DND-41 (cell line): ENCODE measurements around the gene NFKB2.

Experiments used
- ATAC-seq: fragments of 200-7000 bp; cut with Tn5 transposase; 3 replicates; pipeline ENCODE4 v1.9.1; 2021; ENCODE audit warnings: low read depth; ENCODE audit not compliant: insufficient read depth
- DNase-seq: peaks from one replicate; pipeline ENCODE4 v3.0.0-alpha.2; 2020
- H2AFZ ChIP-seq: 2 replicates; pipeline ENCODE4 v1.6.0; 2012; ENCODE audit warnings: low read depth, low read length
- H3K27ac ChIP-seq: 2 replicates; pipeline ENCODE4 v1.5.1; 2012; ENCODE audit warnings: low read length, inconsistent platforms
- H3K27me3 ChIP-seq: fragments of 200-600 bp; sonication (generic); 2 replicates; pipeline ENCODE4 v1.6.0; 2012; ENCODE audit warnings: low read length, mild to moderate bottlenecking, inconsistent platforms; ENCODE audit not compliant: insufficient read depth, poor library complexity
- H3K36me3 ChIP-seq: 2 replicates; pipeline ENCODE4 v1.5.1; 2012; ENCODE audit warnings: low read length, inconsistent platforms; ENCODE audit not compliant: insufficient read depth
- H3K4me1 ChIP-seq: 2 replicates; pipeline ENCODE4 v1.5.1; 2012; ENCODE audit warnings: mild to moderate bottlenecking, low read length; ENCODE audit not compliant: insufficient read depth
- H3K4me2 ChIP-seq: 2 replicates; pipeline ENCODE4 v1.6.0; 2012; ENCODE audit warnings: mild to moderate bottlenecking, moderate library complexity, low read length, inconsistent platforms; ENCODE audit not compliant: insufficient read depth
- H3K4me3 ChIP-seq, 2 experiments: fragments of 200-600 bp in 1 of 2; shearing (Covaris generic) in 1 of 2; 2 replicates each; pipeline ENCODE4 v1.5.1; 2012 to 2016; ENCODE audit warnings: inconsistent platforms in 2 of 2, low read length in 2 of 2, mild to moderate bottlenecking in 2 of 2, low read depth in 1 of 2, moderate library complexity in 1 of 2
- H3K79me2 ChIP-seq: 2 replicates; pipeline ENCODE4 v1.6.0; 2012; ENCODE audit warnings: low read length, inconsistent platforms; ENCODE audit not compliant: insufficient read depth
- H3K9ac ChIP-seq: 2 replicates; pipeline ENCODE4 v1.6.0; 2012; ENCODE audit warnings: low read depth, mild to moderate bottlenecking, inconsistent platforms, low read length, moderate library complexity
- H3K9me3 ChIP-seq: 2 replicates; pipeline ENCODE4 v1.5.1; 2012; ENCODE audit warnings: low read length, moderate library complexity, mild to moderate bottlenecking, inconsistent platforms; ENCODE audit not compliant: insufficient read depth, severe bottlenecking
- H4K20me1 ChIP-seq: 2 replicates; pipeline ENCODE4 v1.6.0; 2012; ENCODE audit warnings: low read length; ENCODE audit not compliant: insufficient read depth
- CTCF ChIP-seq: IDR thresholded peaks from 2 replicates; pipeline ENCODE4 v1.5.1; 2012; ENCODE audit warnings: borderline replicate concordance, low read length, moderate library complexity, mild to moderate bottlenecking; ENCODE audit not compliant: poor library complexity, severe bottlenecking; ENCODE audit errors: extremely low read depth
- EZH2 ChIP-seq: IDR thresholded peaks from 3 replicates; pipeline ENCODE4 v1.6.1; 2012; ENCODE audit warnings: borderline replicate concordance, low read depth, mild to moderate bottlenecking, moderate library complexity, low read length, inconsistent platforms; ENCODE audit not compliant: severe bottlenecking

NFKB2 gene

GRCh38 chr10:102432162-102432950 lies 36.9 kb downstream of the NFKB2 start, which contains the start of gene CUEDC2:
TSS of gene CUEDC2 (minus strand) at chr10:102432574. CDS start at chr10:102425188, 7,386 bp downstream.
- no peaks in the 10 kb centered on the region for H3K9me3 ChIP-seq
- peaks cover 55% of the 10 kb centered on the region for H3K4me1 ChIP-seq
- H3K36me3 ChIP-seq, result peaks cover 5% of the 10 kb centered on the region
- H2AFZ ChIP-seq, result peak within 1 kb of the TSS; percentile 93
- DNase-seq (peak; percentile 98), ATAC-seq (peak; percentile 85)
- H3K4me2 ChIP-seq, result peak within 1 kb of the TSS; percentile 97
- no peaks in the 10 kb centered on the region; the same call in 1 of the 2 replicates for H4K20me1 ChIP-seq
- H3K27ac ChIP-seq, result peak within 1 kb of the TSS; percentile 92
- peak within 1 kb of the TSS; percentile 61 to 96 for H3K4me3 ChIP-seq
- H3K9ac ChIP-seq, result peak within 1 kb of the TSS; percentile 90
- H3K27me3 ChIP-seq, result no peaks in the 10 kb centered on the region
- TF ChIP-seq CTCF, result no peak
- TF ChIP-seq EZH2, result no peak
- peaks cover 26% of the 10 kb centered on the region for H3K79me2 ChIP-seq

GRCh38 chr10:102433619-102434046 lies 38.1 kb downstream of the NFKB2 start:
- no peak overlapping the region for H2AFZ ChIP-seq
- H3K4me3 ChIP-seq, result no peak overlapping the region
- H3K4me1 ChIP-seq, result peaks cover 55% of the 10 kb centered on the region
- no peak overlapping the region for H3K9ac ChIP-seq
- ATAC-seq (no peak), DNase-seq (no peak)
- H3K79me2 ChIP-seq, result peaks cover 25% of the 10 kb centered on the region
- TF ChIP-seq CTCF (no peak), EZH2 (no peak)
- H3K9me3 ChIP-seq, result no peaks in the 10 kb centered on the region
- H3K36me3 ChIP-seq, result peaks cover 3% of the 10 kb centered on the region
- H3K4me2 ChIP-seq, result no peak overlapping the region
- H3K27ac ChIP-seq, result no peak overlapping the region
- no peaks in the 10 kb centered on the region for H3K27me3 ChIP-seq
- H4K20me1 ChIP-seq, result no peaks in the 10 kb centered on the region

- peak overlapping the region; percentile 56 for H3K9ac ChIP-seq
- TF ChIP-seq EZH2, result no peak
- TF ChIP-seq CTCF, result no peak
- H3K27ac ChIP-seq, result peak overlapping the region; percentile 82
- peak overlapping the region; percentile 77 for H3K4me2 ChIP-seq
- H4K20me1 ChIP-seq, result no peaks in the 10 kb centered on the region
- no peaks in the 10 kb centered on the region for H3K27me3 ChIP-seq
- H3K4me3 ChIP-seq, result peak overlapping the region in 1 of 2 experiments; percentile 60; a peak in 2 of 4 replicates
- H3K79me2 ChIP-seq, result peaks cover 25% of the 10 kb centered on the region
- peak overlapping the region; percentile 80 for H2AFZ ChIP-seq
- H3K4me1 ChIP-seq, result peaks cover 55% of the 10 kb centered on the region
- H3K36me3 ChIP-seq, result peaks cover 3% of the 10 kb centered on the region
- no peaks in the 10 kb centered on the region for H3K9me3 ChIP-seq
- ATAC-seq, result no peak
- DNase-seq, result no peak
Observed at GRCh38 chr10:102434394-102435132, 39.1 kb downstream of the NFKB2 start.
